Calu3 (cell line): Measurements from ENCODE around the gene SPAAR. TPM values are rescaled to one million over a fixed set of nuclear protein-coding genes. Genes with fewer than 3 reads are reported as not detected.

Experiments
- BruUV-seq: library from RNA; stranded (reverse); fragments of 400-500 nt; replicated peaks from 2 replicates; lab custom pipeline; 2021; lab: Mats Ljungman, UMichigan
- CTCF ChIA-PET: fragments of 300-600 bp; sonication (Branson Sonifier 250); formaldehyde crosslinking; loops from one replicate; lab custom pipeline; 2022; ENCODE audit warnings: antibody characterized with exemption; lab: Charles Lee
- DNase-seq: peaks from one replicate; pipeline ENCODE4 v3.0.0; 2022
- H3K27ac Mint-ChIP-seq: one replicate; pipeline ENCODE4 v1.8.0; 2022; ENCODE audit warnings: mixed read lengths; ENCODE audit not compliant: unreplicated experiment
- H3K27me3 Mint-ChIP-seq: one replicate; pipeline ENCODE4 v1.8.0; 2022; ENCODE audit warnings: mixed read lengths; ENCODE audit not compliant: unreplicated experiment
- H3K36me3 Mint-ChIP-seq: one replicate; pipeline ENCODE4 v1.8.0; 2022; ENCODE audit warnings: mild to moderate bottlenecking, moderate library complexity, mixed read lengths; ENCODE audit not compliant: insufficient read depth, unreplicated experiment
- H3K4me1 Mint-ChIP-seq: one replicate; pipeline ENCODE4 v1.8.0; 2022; ENCODE audit warnings: mild to moderate bottlenecking, low read depth, mixed read lengths; ENCODE audit not compliant: unreplicated experiment
- H3K4me3 Mint-ChIP-seq: one replicate; pipeline ENCODE4 v1.8.0; 2022; ENCODE audit warnings: mild to moderate bottlenecking, low read depth, moderate library complexity, mixed read lengths; ENCODE audit not compliant: unreplicated experiment
- H3K9me3 Mint-ChIP-seq: one replicate; pipeline ENCODE4 v1.8.0; 2022; ENCODE audit warnings: low read depth, mixed read lengths; ENCODE audit not compliant: unreplicated experiment
- CTCF ChIP-seq: fragments of 200-600 bp; IDR thresholded peaks from one replicate; pipeline ENCODE4 v1.8.0; 2022; ENCODE audit warnings: antibody characterized with exemption; ENCODE audit not compliant: unreplicated experiment
- intact Hi-C: fragments of 100-400 bp; cut with micrococcal nuclease; formaldehyde crosslinking; loops from one replicate; pipeline ENCODE4 v1.10.0; 2022; ENCODE audit not compliant: unreplicated experiment
- total RNA-seq: library from RNA; stranded (reverse); gene quantifications from 2 replicates; pipeline ENCODE4 v1.2.3, GENCODE V29; 2022

The SPAAR gene
- total RNA-seq, 1 experiment from 2014 or later = not detected

DNA sequence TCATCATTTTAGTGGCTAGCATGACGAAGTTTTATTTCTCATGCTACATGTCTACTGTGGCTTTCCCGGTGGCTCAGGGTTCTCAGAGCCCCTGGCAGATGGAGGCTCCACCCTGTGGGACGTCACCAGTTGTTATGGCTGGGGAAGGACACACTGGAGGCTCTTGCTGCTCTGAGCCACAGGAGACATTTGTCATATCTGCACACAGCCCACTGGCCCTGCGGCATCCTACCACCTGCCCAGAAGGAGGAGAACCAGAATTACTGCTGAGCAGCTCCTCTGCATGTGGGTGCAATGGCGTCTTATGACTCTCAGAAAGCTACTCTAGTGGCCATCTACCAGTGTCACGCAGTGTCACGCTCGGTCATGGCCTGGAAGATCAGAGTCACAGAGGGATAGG, 45.7 kb upstream of the SPAAR start:
- Mint-ChIP-seq H3K4me3 (no peak overlapping the region), H3K9me3 (no peaks in the 10 kb centered on the region), H3K36me3 (peaks cover 4% of the 10 kb centered on the region), H3K27me3 (peaks cover 55% of the 10 kb centered on the region), H3K27ac (no peak overlapping the region), H3K4me1 (no peaks in the 10 kb centered on the region)
- no peak for TF ChIP-seq CTCF
- no peak for DNase-seq
- CTCF ChIA-PET = no interaction called here
- intact Hi-C loops = no loop called here
- BruUV-seq = no TSS peak

GRCh38 chr9:35864695-35865255, 44.5 kb upstream of the SPAAR start:
- DNase-seq = no peak
- intact Hi-C loops = no loop called here

GRCh38 chr9:35867538-35867937, 41.8 kb upstream of the SPAAR start:
- Mint-ChIP-seq H3K4me1 (no peaks in the 10 kb centered on the region), H3K36me3 (peaks cover 3% of the 10 kb centered on the region), H3K4me3 (no peak overlapping the region), H3K27me3 (peaks cover 16% of the 10 kb centered on the region), H3K9me3 (no peaks in the 10 kb centered on the region), H3K27ac (no peak overlapping the region)
- no peak for TF ChIP-seq CTCF
- no peak for DNase-seq
- intact Hi-C loops = no loop called here
- CTCF ChIA-PET = no interaction called here
- BruUV-seq = no TSS peak

More at GRCh38 chr9:35864695-35865255, 44.5 kb upstream of the SPAAR start:
- Mint-ChIP-seq H3K36me3 (peaks cover 4% of the 10 kb centered on the region), H3K4me1 (no peaks in the 10 kb centered on the region), H3K27ac (no peak overlapping the region), H3K4me3 (no peak overlapping the region), H3K27me3 (peaks cover 43% of the 10 kb centered on the region), H3K9me3 (no peaks in the 10 kb centered on the region)
- no TSS peak for BruUV-seq
- no peak for TF ChIP-seq CTCF
- CTCF ChIA-PET = no interaction called here

- H3K4me3 Mint-ChIP-seq = no peak overlapping the region
Observed at GRCh38 chr9:35868933-35869332, 40.4 kb upstream of the SPAAR start.

More at GRCh38 chr9:35868933-35869332, 40.4 kb upstream of the SPAAR start:
- intact Hi-C loops = no loop called here
- CTCF ChIA-PET = no interaction called here
- TF ChIP-seq CTCF = no peak
- H3K9me3 Mint-ChIP-seq = no peaks in the 10 kb centered on the region
- BruUV-seq = no TSS peak
- no peak overlapping the region for H3K27ac Mint-ChIP-seq
- H3K27me3 Mint-ChIP-seq = peaks cover 7% of the 10 kb centered on the region
- H3K4me1 Mint-ChIP-seq = no peaks in the 10 kb centered on the region
- no peaks in the 10 kb centered on the region for H3K36me3 Mint-ChIP-seq
- no peak for DNase-seq
